GM19467 (cell line): Measurements from ENCODE around the gene KCNQ2.

Source experiments
- ATAC-seq: cut with Tn5 transposase; IDR thresholded peaks from one replicate; pipeline ENCODE4 v1.9.1; 2021; ENCODE audit warnings: mild to moderate bottlenecking, moderate library complexity; ENCODE audit not compliant: unreplicated experiment

KCNQ2 gene

DNA sequence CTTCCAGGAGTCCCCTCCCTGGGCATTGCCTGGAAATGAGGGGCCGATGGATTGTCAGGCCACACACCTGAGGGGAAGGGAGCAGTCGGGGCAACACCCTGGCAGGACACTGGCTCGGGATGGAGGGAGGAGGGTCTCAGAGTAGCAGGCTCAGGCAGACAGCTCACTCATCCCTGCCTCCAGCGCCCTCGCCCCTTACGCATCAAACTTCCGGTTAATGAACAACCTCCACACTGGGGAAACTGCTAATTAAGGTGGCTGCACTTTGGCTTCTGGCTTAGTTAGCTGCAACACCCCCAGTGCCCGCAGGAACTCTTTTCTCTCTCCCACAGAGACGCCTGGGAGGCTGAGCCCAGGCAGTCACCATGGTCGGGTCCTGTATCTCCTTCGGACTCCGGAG lies 98.0 kb downstream of the KCNQ2 start:
- no peak for ATAC-seq

DNA sequence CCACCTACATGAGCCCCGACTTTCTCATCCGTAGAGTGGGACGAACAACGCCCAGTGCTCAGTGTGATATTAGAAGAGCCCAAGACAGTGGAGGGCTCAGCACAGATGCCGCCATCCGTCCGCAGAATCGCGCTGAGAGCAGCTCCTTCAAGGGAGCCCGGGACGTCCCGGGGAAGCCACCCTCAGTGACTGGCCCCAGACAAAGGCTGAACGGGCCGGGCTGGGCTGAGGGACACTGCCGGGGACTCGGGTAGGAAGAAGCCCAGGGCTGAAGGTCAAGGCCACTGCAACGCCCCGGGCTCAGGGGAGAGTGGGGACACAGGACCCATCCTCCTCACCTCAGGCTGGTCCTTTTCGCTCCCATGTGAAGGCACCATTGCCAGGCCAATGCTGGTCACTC lies 98.5 kb downstream of the KCNQ2 start:
- no peak for ATAC-seq

DNA sequence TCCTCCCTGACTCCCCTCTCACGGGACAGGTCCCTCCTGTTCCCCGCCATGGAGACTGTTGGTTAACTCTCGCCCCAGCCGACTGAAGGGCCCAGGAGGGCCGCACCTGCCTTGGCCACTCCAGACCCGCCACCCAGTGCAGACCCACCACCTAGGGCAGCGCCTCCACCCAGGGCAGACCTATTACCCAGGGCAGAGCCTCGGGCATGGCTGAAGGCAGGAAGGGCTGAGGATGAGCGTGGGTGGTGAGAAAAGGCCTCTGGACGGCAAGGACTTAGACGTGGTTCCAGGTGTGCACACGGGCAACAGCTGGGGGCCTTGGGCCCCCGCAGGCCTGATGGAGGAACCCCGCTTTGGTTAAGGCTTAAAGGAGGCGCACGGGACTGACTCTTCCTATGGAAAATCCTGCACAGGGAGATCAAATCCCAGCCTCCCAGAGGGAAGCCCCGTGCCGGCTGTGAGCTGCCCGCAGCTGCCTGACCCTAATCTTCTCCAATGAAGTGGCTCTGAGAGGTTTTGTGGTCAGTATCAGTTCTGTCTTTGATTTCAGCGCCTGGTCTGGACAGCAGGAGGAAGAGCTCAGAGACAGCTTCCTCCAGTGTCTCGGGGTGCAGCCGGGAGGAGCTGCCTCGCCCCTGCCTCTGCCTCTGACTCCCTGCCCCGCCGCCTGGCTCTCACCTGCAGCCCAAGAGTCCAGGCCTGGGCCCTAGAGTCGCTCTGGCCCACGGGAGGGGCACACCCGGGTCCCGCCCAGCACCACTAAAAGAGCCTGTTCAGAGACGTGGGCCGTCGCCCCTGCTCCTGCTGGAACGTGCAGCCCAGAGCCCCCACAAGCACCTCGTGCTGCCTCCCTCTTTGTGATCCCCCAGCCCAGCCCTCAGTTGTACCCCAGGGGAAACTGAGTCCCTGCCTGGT lies 99.2 kb downstream of the KCNQ2 start:
- ATAC-seq: no peak

DNA sequence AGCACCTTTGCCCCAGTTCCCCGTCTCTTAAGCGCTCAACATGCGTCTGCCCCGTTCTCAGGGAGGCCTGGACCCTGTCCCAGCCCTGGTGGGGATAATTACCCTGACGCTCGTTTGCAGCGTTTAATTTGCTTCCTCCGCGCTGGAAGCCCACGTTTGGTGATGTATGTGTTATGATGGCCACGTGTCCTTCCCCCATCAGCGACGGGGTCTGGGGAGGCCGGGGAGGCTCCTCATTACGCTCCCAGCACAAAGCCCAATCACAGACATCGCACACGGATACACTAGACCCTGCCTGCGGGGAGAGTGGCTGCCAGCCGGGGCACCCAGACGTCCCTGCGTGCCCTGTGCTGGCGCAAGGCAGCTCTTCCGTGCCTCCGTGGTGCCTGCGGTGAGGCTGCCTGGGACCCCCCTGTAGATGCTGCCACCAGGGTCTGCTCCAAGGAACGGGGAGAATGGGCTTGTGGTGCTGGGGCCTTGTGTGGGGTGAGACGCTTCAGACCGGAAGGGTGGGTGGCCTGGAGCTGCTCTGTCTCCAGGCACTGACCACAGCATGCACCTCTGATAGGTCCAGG lies 101.1 kb downstream of the KCNQ2 start:
- no peak for ATAC-seq

DNA sequence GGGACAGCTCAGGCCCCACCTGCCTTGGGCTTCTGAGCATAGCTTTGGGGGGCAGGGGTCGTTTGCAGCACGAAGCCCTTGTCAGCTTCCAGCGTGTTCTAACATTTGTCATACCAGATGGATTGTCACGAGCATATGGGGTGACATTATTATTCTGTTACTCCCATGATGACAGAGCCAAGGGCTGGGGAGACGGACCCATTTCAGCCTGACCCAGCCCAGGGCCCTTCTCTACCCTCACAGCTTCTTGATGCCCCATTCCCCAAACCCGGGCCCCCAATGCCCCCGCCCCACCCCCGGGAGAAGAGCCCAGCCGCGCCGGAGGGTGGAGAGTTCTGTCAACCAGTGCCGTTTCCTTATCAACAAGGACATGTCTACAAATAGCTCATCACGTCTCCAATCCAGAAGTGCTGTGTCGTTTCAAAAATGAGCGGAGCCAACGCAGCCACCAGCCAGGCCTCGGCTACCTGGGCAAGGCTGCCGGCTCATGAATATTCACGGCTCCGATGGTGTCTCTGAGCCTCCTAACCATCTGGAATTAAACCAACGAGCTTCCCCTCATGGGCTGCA lies 101.8 kb downstream of the KCNQ2 start:
- no peak for ATAC-seq

DNA sequence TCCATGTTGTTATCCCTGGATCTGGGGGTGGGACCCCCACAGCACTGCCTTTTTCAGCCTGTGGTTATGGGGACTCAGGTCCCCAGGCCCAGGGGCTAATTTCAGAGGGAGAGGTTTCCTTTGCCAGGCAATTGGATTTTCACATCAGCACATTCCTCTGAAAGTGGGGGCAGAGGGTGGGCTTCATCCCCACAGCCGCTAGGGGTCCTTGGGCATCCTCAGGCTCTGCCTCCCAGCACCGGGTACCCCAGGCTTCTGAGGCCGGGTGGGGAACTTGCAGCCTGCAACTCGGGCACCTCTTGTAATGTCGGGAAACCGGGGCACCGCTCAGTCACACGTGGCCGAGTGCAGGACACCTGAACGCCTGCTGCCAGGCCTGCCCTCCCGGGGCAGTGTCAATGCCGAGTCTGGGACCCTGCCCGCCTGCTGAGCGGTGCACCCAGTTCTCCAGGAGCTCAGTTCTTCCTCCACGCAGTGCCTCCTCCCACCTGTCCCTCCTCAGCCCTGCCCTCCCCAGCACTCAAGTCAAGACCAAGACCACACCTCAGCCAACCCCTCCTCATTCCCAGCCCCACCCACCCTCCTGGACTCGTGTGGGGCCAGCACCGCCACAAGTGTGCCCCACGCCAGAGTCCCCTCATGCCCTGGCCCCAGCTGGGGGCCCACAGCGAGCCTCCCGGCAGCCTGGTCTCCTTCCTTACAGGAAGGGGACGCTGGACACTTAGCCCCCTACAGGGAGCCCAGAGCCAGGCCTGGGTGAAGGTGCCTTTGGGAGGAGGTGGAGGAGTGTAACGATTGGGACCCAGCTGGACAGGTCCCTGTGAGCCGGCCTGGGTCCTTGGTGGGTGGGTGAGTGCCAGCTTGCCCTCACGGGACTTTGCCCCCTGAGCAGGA lies 102.5 kb downstream of the KCNQ2 start:
- no peak for ATAC-seq

DNA sequence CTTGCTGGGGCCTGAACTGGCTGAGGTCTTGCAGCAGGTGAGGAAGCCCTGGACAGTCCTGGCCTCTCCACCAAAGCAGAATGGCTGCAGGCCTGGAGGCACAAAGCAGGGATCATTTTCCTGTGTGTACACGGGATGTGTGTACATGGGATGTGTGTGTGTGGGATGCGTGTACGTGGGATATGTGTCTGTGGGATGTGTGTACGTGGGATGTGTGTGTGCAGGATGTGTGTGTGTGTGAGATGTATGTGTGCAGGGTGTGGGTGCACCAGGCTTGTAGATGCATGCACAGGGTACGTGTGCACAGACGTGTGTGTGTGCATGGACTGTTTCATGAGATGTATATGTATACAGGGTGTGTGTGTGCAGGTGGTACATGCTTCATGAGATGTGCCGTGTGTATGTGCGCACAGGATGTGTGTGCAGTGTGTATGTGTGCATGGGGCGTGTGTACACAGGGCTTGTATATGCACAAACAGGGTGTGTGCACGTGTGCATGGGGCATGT lies 103.4 kb downstream of the KCNQ2 start:
- ATAC-seq: no peak

DNA sequence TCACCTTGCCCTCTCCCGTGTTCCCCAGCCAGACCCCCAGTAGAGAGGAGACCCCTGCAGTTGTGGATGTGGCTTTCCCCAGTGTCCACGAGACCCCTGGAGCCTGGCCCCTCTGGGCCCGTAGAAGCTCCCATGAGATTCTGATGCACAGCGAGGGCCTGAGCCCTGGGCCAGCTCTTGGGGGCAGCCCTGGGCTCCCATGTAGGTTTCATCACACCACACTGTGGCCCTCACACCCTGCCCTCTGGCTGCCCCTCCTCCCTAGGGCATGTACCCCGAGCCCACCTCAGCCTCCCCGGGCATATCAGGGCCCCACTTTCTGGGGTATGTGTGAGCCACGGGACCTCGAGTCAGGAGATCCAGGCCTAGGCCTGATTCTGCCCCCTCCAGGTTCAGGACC lies 104.3 kb downstream of the KCNQ2 start:
- ATAC-seq: no peak

DNA sequence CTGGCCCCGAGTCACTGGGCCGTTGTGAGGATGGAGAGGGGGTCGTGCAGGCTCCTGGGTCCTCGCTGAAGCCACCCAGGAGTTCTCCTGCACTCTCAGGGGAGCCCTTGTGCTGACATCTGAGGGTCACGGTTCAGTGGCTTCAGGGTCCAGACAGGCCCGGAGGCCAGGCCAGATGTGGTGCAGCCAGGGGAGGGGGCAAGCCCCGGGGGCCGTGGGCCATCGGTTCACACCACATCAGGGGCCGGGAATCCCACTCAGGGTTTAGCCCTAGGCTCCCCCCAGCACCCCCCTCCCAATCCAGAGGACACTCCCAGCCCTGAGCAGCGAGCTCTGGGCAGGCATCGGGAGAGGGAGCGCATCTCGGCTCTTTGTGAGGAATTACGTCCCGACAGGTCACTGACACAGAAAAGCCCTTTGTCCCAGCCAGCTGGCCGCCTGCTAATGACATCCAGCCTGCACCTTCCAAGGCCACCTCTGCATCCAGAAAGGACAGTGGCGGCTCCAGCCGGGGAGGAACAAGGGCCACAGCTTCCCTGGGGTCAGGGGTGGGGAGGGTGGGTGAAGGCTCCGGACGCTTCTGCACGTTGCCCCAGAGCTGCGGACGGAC lies 104.9 kb downstream of the KCNQ2 start:
- no peak for ATAC-seq

DNA sequence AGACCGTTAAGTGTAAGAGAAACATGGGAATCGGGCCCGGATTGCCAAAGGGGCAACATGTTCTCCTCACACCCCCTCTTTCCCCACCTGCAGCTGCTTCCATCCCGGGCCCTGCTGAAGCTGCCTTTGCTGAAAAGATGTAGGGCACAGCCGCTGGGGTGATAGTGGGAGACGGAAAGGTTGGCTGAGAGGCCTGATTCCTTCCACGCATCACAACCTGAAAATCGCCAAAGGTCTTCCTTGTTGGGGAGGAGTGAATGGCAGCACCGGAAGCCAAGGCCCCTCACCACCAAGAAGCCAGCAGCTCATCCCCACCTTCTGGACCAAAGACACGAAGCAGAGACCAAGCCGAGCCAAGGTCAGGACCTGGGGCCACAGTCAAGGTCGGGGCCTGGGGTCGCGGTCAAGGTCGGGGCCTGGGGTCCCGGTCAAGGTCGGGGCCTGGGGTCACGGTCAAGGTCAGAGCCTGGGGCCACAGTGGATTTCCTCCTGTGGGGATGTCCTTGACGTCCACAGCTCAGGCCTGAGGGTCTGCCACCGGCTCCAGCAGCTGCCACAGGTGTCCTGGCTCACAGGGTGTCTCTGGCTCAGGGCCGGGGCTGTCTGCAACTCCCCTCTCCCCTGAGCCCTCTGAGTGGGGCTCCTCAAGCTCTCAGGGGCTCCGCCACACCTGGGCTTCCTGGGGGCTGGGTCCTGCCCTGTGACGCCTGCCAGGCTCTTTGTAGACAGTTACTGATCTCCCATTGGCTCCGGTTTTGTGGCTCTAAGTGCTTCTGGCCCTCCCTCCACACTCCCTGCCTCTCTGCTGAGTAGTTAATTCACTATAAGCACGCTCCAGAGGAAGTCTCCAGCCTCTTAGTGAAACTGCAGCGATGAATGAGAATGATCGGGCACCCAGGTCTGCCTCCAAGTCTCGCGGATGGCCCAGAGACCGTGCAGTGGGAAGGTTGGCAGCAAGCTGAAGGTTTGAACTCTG lies 105.8 kb downstream of the KCNQ2 start:
- ATAC-seq: no peak

DNA sequence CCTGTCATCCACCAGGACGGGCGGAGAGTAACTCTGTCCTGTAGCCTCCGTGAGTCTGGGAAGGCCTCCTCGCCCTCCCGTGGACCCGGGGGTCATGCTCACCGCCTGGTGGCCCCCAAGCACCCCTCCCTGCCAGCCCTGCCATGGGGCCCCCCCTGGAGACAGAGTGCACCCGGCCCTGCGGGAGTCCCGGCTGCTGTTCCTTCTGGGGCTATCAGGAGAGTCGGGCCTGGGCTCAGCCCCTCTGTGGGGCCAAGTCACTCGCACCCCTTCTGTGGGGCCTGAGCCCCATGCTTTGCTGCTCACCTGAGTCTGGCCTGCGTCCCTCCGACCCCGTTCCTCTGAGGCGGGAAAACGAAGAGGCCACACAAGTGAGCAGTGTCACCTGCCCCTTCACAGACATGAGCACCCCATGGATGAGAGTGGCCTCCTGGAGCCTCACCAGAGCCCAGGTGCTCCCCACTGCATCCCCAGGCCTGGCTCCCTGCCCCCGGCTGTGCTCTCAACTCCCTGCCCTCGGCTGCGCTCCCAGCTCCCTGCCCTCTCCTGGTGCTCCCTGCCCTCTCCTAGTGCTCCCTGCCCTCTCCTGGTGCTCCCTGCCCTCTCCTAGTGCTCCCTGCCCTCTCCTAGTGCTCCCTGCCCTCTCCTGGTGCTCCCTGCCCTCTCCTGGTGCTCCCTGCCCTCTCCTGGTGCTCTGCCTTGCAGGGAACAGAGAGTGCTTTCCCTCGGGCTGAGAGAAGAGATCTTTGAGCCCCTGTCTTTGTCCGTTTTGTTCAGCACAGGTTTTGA lies 106.7 kb downstream of the KCNQ2 start:
- no peak for ATAC-seq

DNA sequence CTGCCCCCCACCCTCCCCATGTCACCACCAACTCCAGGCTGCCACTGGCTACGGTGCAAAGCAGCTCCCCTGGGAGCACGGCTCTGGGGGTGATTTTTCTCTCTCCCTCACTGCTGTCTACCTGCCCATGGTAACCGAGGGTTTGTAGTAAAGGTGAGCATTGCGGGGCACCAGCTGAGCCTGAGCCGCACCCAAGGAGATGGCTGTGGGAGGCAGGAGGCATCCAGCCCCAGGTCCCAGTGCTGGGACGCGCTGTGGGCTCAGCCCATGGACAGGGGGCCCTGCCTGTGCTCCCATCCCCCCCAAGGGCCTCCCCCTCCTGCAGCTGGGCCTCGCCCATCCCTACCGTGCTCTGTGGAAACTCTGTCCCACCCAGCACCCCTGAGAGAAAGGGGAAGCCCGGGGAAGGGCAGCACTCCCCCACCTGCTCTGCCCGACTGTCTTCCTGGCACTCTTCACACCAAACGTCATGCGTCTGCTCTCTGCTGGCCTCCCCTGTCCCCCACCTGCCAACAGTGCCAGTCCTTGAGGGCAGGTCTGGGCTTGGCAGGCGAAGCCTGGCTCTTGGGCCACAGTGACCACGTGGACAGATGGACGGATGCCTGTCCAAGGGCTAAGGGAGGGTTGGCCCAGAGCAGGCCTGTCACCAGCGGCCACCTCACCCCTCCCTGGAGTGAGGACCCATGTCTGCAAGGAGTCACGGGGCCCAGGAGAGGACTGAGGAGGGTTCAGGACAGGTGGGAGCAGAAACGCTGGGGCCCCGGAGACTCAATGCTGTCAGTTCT lies 107.5 kb downstream of the KCNQ2 start:
- ATAC-seq: no peak

DNA sequence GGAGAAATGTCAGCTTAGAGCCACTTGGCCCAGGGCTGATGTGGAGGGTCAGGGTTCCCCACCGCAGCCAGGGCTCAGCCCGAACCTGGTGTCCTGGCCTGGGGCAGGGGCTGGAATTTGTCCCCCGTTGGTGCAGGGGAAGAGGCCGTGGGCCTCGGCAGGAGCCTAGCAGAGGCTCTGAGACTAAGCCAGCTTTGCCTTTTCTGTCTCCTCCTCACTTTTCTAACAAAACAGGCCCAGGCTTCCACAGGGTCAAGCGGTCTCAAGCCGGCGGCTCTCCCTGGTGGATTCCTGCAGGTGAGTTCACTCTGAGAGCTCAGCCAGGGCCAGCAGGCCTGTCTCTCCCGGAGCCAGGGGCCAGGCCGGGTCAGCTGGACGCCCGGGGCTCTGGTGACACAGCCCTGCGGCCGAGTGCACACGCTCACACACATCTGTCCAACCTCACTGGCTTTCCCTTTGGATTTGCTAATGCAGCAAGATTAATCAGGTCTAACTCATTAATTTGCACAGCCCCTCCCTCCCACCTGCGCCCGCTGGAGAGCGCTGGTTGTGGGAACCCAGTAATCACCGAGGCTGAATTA lies 108.4 kb downstream of the KCNQ2 start:
- ATAC-seq: no peak

DNA sequence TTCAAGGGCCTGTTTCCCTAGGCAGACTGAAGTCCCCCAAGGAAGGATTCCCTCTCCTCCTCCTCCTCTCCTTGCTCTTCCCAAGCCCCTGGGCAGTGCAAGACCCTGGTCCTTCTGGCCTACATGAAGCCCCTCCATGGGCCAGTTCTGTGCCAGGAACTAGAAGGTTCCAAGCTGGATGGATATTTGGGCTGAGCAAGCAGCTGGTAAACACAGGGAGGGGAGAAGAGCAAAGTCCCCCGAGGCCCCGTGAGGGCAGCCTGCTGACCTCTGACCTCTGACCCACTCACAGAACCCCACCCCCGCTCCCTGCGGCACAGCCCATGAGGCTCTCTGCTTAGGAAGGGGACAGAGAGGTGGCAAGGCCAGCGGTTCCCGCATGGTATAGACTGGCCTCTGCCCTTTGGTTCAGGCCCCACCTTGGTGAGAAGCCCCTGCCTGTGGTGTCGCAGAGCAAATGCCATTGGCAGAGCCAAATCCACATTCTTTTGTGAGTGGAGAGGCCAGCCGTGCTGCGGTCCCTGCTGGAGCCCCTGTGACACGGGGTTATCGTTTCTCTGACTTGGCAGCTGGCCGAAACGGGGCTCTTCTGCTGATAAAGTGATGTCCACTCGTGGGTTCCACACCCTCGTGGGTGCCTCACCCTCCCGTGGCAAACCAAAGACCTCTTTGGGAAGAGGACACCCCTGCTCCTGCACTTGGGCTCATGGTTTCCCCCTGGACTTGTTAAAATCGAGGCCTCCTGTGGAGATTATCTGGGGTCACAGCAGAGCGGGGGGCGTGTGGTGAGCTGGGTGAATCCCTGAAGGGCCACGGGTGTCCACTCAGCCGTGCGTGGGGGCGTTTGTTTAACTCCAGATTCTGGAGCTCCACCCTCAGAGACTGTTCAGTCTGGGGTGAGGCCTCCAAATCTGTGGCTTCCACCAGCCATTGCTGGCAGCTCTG lies 109.2 kb downstream of the KCNQ2 start:
- no peak for ATAC-seq

DNA sequence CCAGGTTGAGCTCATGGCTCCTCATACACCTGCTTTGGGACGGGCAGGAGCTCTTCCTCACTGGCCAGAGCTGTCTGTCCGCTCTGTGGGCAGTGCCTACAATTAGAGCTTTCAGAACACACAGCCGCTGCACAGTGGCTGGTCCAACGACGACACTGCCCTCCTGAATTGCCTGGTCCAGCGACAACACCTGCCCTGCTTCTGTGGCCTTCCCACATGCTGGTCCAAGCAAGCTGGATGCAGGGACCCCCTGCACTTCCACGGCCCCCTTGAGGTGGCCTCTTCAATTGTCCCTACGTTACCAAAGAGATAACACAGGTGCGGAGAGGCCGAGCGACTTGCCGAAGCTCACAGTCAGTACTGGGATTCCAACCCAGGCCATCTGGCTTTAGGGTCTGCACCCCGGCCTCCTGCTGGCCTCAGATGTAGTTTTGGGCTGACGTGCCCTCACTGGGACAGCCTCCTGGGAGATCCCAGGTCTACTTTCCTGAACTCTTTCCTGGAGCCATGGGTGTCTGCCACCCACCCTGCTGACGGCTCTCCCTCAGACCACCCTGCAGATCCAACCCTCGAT lies 109.9 kb downstream of the KCNQ2 start:
- no peak for ATAC-seq
